ENCODE data around the gene HTR3E. TPM values are rescaled to one million over a fixed set of nuclear protein-coding genes. Genes with fewer than 3 reads are reported as not detected.

Gene HTR3E
- total and polyA plus RNA-seq, 2 of the 13 experiments (the other 11 are each of a cell fraction or from before 2014, with no cell fraction given), result not detected

- TF ChIP-seq HIC2 (CRISPR knock-in tag; IDR thresholded peaks at IDR 0.05; ENCODE audit: low read depth) (0 out of 2 replicates have a peak, but pooled peaks have one; percentile 51), ZNF792 (CRISPR knock-in tag; IDR thresholded peaks at IDR 0.05) (peak; percentile 92), MED8 (CRISPR knock-in tag; IDR thresholded peaks at IDR 0.05; ENCODE audit: insufficient replicate concordance) (peak; percentile 88), NFYC (CRISPR knock-in tag; IDR thresholded peaks at IDR 0.05) (no peak), ZNF512B (CRISPR knock-in tag; IDR thresholded peaks at IDR 0.05; ENCODE audit: borderline replicate concordance) (peak; percentile 84; the same call in 1 of the 2 replicates), GTF2F1 (IDR thresholded peaks at IDR 0.05; ENCODE audit: low read length) (no peak), PHF8 (CRISPR knock-in tag; IDR thresholded peaks at IDR 0.05) (peak; percentile 90), ATF4 (CRISPR knock-in tag; IDR thresholded peaks at IDR 0.05) (no peak; a peak in 1 of 4 replicates), GPN1 (CRISPR knock-in tag; IDR thresholded peaks at IDR 0.05; ENCODE audit: borderline replicate concordance) (no peak), PITX1 (CRISPR knock-in tag; IDR thresholded peaks at IDR 0.05) (peak; percentile 47; the same call in 1 of the 2 replicates), TP53 (CRISPR knock-in tag; conservative IDR thresholded peaks at IDR 0.05) (no peak), ZNF747 (CRISPR knock-in tag; IDR thresholded peaks at IDR 0.05; ENCODE audit: borderline replicate concordance) (peak; percentile 80), ZNF773 (CRISPR knock-in tag; IDR thresholded peaks at IDR 0.05; ENCODE audit: borderline replicate concordance) (no peak), ZNF644 (CRISPR knock-in tag; IDR thresholded peaks at IDR 0.05; ENCODE audit: low read depth) (no peak), SKIL (CRISPR knock-in tag; IDR thresholded peaks at IDR 0.05; ENCODE audit: borderline replicate concordance) (no peak), HHEX (CRISPR knock-in tag; IDR thresholded peaks at IDR 0.05) (peak; percentile 51; the same call in 1 of the 2 replicates), KDM5B (CRISPR knock-in tag; IDR thresholded peaks at IDR 0.05; ENCODE audit: borderline replicate concordance) (peak; percentile 78), FOXP4 (CRISPR knock-in tag; IDR thresholded peaks at IDR 0.05) (peak; percentile 56), FLYWCH1 (CRISPR knock-in tag; IDR thresholded peaks at IDR 0.05) (no peak), ZFP1 (CRISPR knock-in tag; IDR thresholded peaks at IDR 0.05) (no peak)
Measured at GRCh38 chr3:184135149-184135910, 38.5 kb downstream of the HTR3E start, which contains the start of gene EIF2B5 (continued).

Data from HepG2 (cell line).